PC-3 (cell line): ENCODE data around the gene ZNF148. TPM values are rescaled to one million over a fixed set of nuclear protein-coding genes. Genes with fewer than 3 reads are reported as not detected.
A peak's percentile ranks its signal among the peaks of the same experiment; 100 is the strongest.

ENCODE experiments used
- ATAC-seq: fragments of 200-7000 bp; cut with Tn5 transposase; 2 replicates; pipeline ENCODE4 v1.9.1; 2020; ENCODE audit warnings: mild to moderate bottlenecking, moderate library complexity
- BruUV-seq: library from RNA; stranded (reverse); fragments of 400-500 nt; replicated peaks from 2 replicates; lab custom pipeline; 2021; lab: Mats Ljungman, UMichigan
- CTCF ChIA-PET: fragments of 300-600 bp; sonication (Branson Sonifier 250); formaldehyde crosslinking; loops from one replicate; lab custom pipeline; 2022; ENCODE audit warnings: antibody characterized with exemption; lab: Charles Lee
- POLR2A ChIA-PET: fragments of 300-600 bp; sonication (Branson Sonifier 250); formaldehyde crosslinking; loops from one replicate; lab custom pipeline; 2022; ENCODE audit warnings: antibody characterized with exemption; ENCODE audit not compliant: unreplicated experiment; lab: Charles Lee
- DNase-seq: peaks from one replicate; pipeline ENCODE4 v3.0.0-alpha.2; 2015
- H2AFZ ChIP-seq: fragments of 300-600 bp; sonication (generic); 2 replicates; pipeline ENCODE4 v1.6.0; 2016; ENCODE audit warnings: antibody characterized with exemption, low read length
- H3F3A ChIP-seq: fragments of 300-600 bp; sonication (generic); one replicate; pipeline ENCODE4 v1.6.0; 2017; ENCODE audit warnings: antibody characterized with exemption, low read length, control low read depth, mild to moderate bottlenecking; ENCODE audit not compliant: unreplicated experiment
- H3K27ac ChIP-seq: fragments of 300-600 bp; sonication (generic); 2 replicates; pipeline ENCODE4 v1.5.1; 2016; ENCODE audit warnings: mild to moderate bottlenecking, low read length
- H3K27me3 ChIP-seq: fragments of 300-600 bp; sonication (generic); 2 replicates; pipeline ENCODE4 v1.6.1; 2016; ENCODE audit warnings: low read length, mixed read lengths
- H3K36me3 ChIP-seq: fragments of 300-600 bp; sonication (generic); 2 replicates; pipeline ENCODE4 v1.6.1; 2016; ENCODE audit warnings: low read depth, mixed run types, low read length, mixed read lengths
- H3K4me1 ChIP-seq: fragments of 300-600 bp; sonication (generic); 2 replicates; pipeline ENCODE4 v1.5.1; 2016; ENCODE audit warnings: low read length; ENCODE audit not compliant: insufficient read depth
- H3K4me2 ChIP-seq: fragments of 300-600 bp; sonication (generic); 2 replicates; pipeline ENCODE4 v1.6.0; 2016; ENCODE audit warnings: low read length
- H3K4me3 ChIP-seq: fragments of 300-600 bp; sonication (generic); 2 replicates; pipeline ENCODE4 v1.5.1; 2016; ENCODE audit warnings: mild to moderate bottlenecking, low read length, mixed read lengths
- H3K79me2 ChIP-seq: fragments of 300-600 bp; sonication (generic); 2 replicates; pipeline ENCODE4 v1.6.1; 2017; ENCODE audit warnings: low read length, mixed read lengths
- H3K9ac ChIP-seq: fragments of 300-600 bp; sonication (generic); 2 replicates; pipeline ENCODE4 v1.6.0; 2016; ENCODE audit warnings: mild to moderate bottlenecking, low read length
- H3K9me2 ChIP-seq: fragments of 300-600 bp; sonication (generic); replicated peaks from 2 replicates; pipeline ENCODE4 v1.6.1; 2016; ENCODE audit warnings: mixed run types, low read length, mixed read lengths
- H3K9me3 ChIP-seq: fragments of 300-600 bp; sonication (generic); 2 replicates; pipeline ENCODE4 v1.6.1; 2016; ENCODE audit warnings: low read length, mixed read lengths
- H4K20me1 ChIP-seq: fragments of 300-600 bp; sonication (generic); 2 replicates; pipeline ENCODE4 v1.6.1; 2016; ENCODE audit warnings: low read length, mixed read lengths
- CTCF ChIP-seq: fragments of 300-600 bp; sonication (generic); conservative IDR thresholded peaks from 2 replicates; pipeline ENCODE4 v1.5.1; 2017; ENCODE audit warnings: antibody characterized with exemption, low read depth, mild to moderate bottlenecking, low read length
- EZH2 ChIP-seq: fragments of 300-600 bp; sonication (generic); IDR thresholded peaks from one replicate; pipeline ENCODE4 v1.6.1; 2017; ENCODE audit warnings: antibody characterized with exemption, mild to moderate bottlenecking, low read length; ENCODE audit not compliant: unreplicated experiment
- EZH2phosphoT487 ChIP-seq: fragments of 300-600 bp; sonication (generic); IDR thresholded peaks from 2 replicates; pipeline ENCODE4 v1.6.1; 2018; ENCODE audit warnings: mild to moderate bottlenecking, antibody characterized with exemption, low read length, borderline replicate concordance
- intact Hi-C: fragments of 100-400 bp; cut with micrococcal nuclease; formaldehyde crosslinking; loops from 2 replicates; pipeline ENCODE4 v1.9.0; 2023
- total RNA-seq: library from RNA; depleted of rRNA; stranded (reverse); fragments of >200 nt; gene quantifications from 2 replicates; pipeline ENCODE4 v1.2.3, GENCODE V29; 2014

Gene ZNF148
- total RNA-seq, 1 experiment from 2014 or later = 18.1 TPM

- Histone ChIP-seq H3K27me3 (no peaks in the 10 kb centered on the region), H3F3A (no peaks in the 10 kb centered on the region), H3K36me3 (peaks cover 1% of the 10 kb centered on the region; the same call in 1 of the 2 replicates), H3K4me1 (peaks cover 12% of the 10 kb centered on the region), H4K20me1 (no peaks in the 10 kb centered on the region), H3K79me2 (no peaks in the 10 kb centered on the region), H3K9me2 (no peaks in the 10 kb centered on the region), H3K27ac (no peak overlapping the region), H3K9me3 (no peaks in the 10 kb centered on the region), H3K9ac (no peak overlapping the region), H3K4me2 (no peak overlapping the region), H3K4me3 (no peak overlapping the region), H2AFZ (no peak overlapping the region)
- ATAC-seq (peak; percentile 36; the same call in 1 of the 2 replicates), DNase-seq (peak; percentile 15)
- ChIA-PET POLR2A (interaction anchor here (0.6 kb wide), 1 partner anchor 70 kb away, joined by 4 read pairs; no protein-coding TSS in a partner anchor), CTCF (no interaction called here)
- TF ChIP-seq CTCF (no peak), EZH2phosphoT487 (no peak), EZH2 (no peak)
- intact Hi-C loops = no loop called here
- no TSS peak for BruUV-seq
Measured at GRCh38 chr3:125322166-125322565, 53.0 kb downstream of the ZNF148 start.

GRCh38 chr3:125319765-125320164 is 55.4 kb downstream of the ZNF148 start:
- DNase-seq = no peak
- no peaks in the 10 kb centered on the region for H4K20me1 ChIP-seq
- POLR2A ChIA-PET = no interaction called here
- no peak overlapping the region for H3K4me3 ChIP-seq
- TF ChIP-seq EZH2phosphoT487 (no peak), CTCF (no peak), EZH2 (no peak)
- no peaks in the 10 kb centered on the region for H3K79me2 ChIP-seq
- intact Hi-C loops = no loop called here
- H3F3A ChIP-seq = no peaks in the 10 kb centered on the region
- H3K36me3 ChIP-seq = peaks cover 6% of the 10 kb centered on the region; the same call in 1 of the 2 replicates
- H3K9me3 ChIP-seq = no peaks in the 10 kb centered on the region
- no peaks in the 10 kb centered on the region for H3K9me2 ChIP-seq
- no peaks in the 10 kb centered on the region for H3K27me3 ChIP-seq
- no TSS peak for BruUV-seq
- no peak overlapping the region for H2AFZ ChIP-seq
- ATAC-seq = no peak
- no peak overlapping the region for H3K9ac ChIP-seq
- H3K4me1 ChIP-seq = peaks cover 12% of the 10 kb centered on the region
- H3K4me2 ChIP-seq = no peak overlapping the region
- CTCF ChIA-PET = no interaction called here
- H3K27ac ChIP-seq = no peak overlapping the region

- Histone ChIP-seq H3K4me2 (no peak overlapping the region; the same call in 1 of the 2 replicates), H3K9me3 (no peaks in the 10 kb centered on the region), H2AFZ (no peak overlapping the region), H3K27me3 (no peaks in the 10 kb centered on the region), H3K27ac (peak overlapping the region; percentile 90; the same call in 1 of the 2 replicates), H3K4me1 (peaks cover 12% of the 10 kb centered on the region), H3K79me2 (no peaks in the 10 kb centered on the region), H3K9me2 (no peaks in the 10 kb centered on the region), H3K9ac (no peak overlapping the region), H3K36me3 (peaks cover 6% of the 10 kb centered on the region; the same call in 1 of the 2 replicates), H3K4me3 (no peak overlapping the region), H4K20me1 (no peaks in the 10 kb centered on the region), H3F3A (no peaks in the 10 kb centered on the region)
- no peak for DNase-seq
- ChIA-PET POLR2A (no interaction called here), CTCF (no interaction called here)
- intact Hi-C loops = no loop called here
- TF ChIP-seq EZH2phosphoT487 (no peak), CTCF (no peak), EZH2 (no peak)
- ATAC-seq = no peak
- BruUV-seq = no TSS peak
Measured at GRCh38 chr3:125318871-125319270, 56.3 kb downstream of the ZNF148 start.
